Endothelial cell of umbilical vein (primary cell): ENCODE results near the gene AP2B1. TPM values are rescaled to one million over a fixed set of nuclear protein-coding genes. Genes with fewer than 3 reads are reported as not detected.

Experiments
- BruUV-seq: library from RNA; stranded (reverse); fragments of 400-500 nt; replicated peaks from 2 replicates; lab custom pipeline; 2021; lab: Mats Ljungman, UMichigan
- CTCF ChIA-PET: fragments of 300-600, 350-600 bp; sonication (Branson Sonifier 250); formaldehyde crosslinking; loops from one replicate; lab custom pipeline; 2021; ENCODE audit warnings: antibody characterized with exemption, inconsistent platforms; lab: Charles Lee
- POLR2A ChIA-PET: fragments of 300-600, 350-600 bp; sonication (Branson Sonifier 250); formaldehyde crosslinking; loops from one replicate; lab custom pipeline; 2021; ENCODE audit warnings: antibody characterized with exemption, inconsistent platforms; lab: Charles Lee
- DNase-seq: peaks from one replicate; pipeline ENCODE4 v3.0.0-alpha.2; 2011; ENCODE audit warnings: low read depth, low spot score
- FAIRE-seq: peaks from 2 replicates; lab custom pipeline; 2011; peaks lifted over from hg19 to GRCh38; lab: Jason Lieb, UNC
- H2AFZ ChIP-seq: 2 replicates; pipeline ENCODE4 v1.6.0; 2012; ENCODE audit warnings: low read depth, low read length, control low read depth, inconsistent platforms
- H3K27ac ChIP-seq: 2 replicates; pipeline ENCODE4 v1.5.1; 2011; ENCODE audit warnings: low read depth, mild to moderate bottlenecking, control low read depth, low read length, moderate library complexity; ENCODE audit not compliant: insufficient read depth
- H3K27me3 ChIP-seq, 2 experiments: 2 replicates each; pipeline versions ENCODE4 v1.6.0 to v1.6.1; 2011; ENCODE audit warnings: low read length in 2 of 2, mixed read lengths in 1 of 2; ENCODE audit not compliant: control insufficient read depth in 2 of 2, insufficient read depth in 2 of 2
- H3K36me3 ChIP-seq, 2 experiments: 2 replicates in 1 of 2; 3 replicates in 1 of 2; pipeline ENCODE4 v1.5.1; 2011; ENCODE audit warnings: low read length in 2 of 2, mild to moderate bottlenecking in 1 of 2, moderate library complexity in 1 of 2; ENCODE audit not compliant: control insufficient read depth in 2 of 2, insufficient read depth in 2 of 2; ENCODE audit errors: extremely low read depth in 1 of 2
- H3K4me1 ChIP-seq: 3 replicates; pipeline ENCODE4 v1.5.1; 2011; ENCODE audit warnings: mild to moderate bottlenecking, low read length; ENCODE audit not compliant: control insufficient read depth, insufficient read depth; ENCODE audit errors: extremely low read depth
- H3K4me2 ChIP-seq: 2 replicates; pipeline ENCODE4 v1.6.1; 2011; ENCODE audit warnings: low read length, control low read depth, mixed read lengths; ENCODE audit not compliant: insufficient read depth
- H3K4me3 ChIP-seq, 3 experiments: fragments of 200-600 bp in 1 of 3; sonication (generic), shearing (Covaris generic) in 1 of 3; replicated peaks in 1 of 3; 2 replicates each; pipeline ENCODE4 v1.5.1; 2011 to 2016; ENCODE audit warnings: control low read depth in 3 of 3, low read length in 3 of 3, mild to moderate bottlenecking in 2 of 3, inconsistent platforms in 1 of 3, low read depth in 1 of 3, moderate library complexity in 1 of 3; ENCODE audit not compliant: insufficient read depth in 1 of 3
- H3K79me2 ChIP-seq: 2 replicates; pipeline ENCODE4 v1.6.0; 2012; ENCODE audit warnings: low read length, inconsistent platforms; ENCODE audit not compliant: control insufficient read depth, insufficient read depth
- H3K9ac ChIP-seq: replicated peaks from 2 replicates; pipeline ENCODE3; 2011; ENCODE audit warnings: low read length, control low read depth; ENCODE audit not compliant: insufficient read depth; ENCODE audit errors: extremely low read depth
- H3K9me1 ChIP-seq: replicated peaks from 3 replicates; pipeline ENCODE4 v1.6.0; 2011; ENCODE audit warnings: mild to moderate bottlenecking, low read length; ENCODE audit not compliant: control insufficient read depth, insufficient read depth; ENCODE audit errors: extremely low read depth
- H3K9me3 ChIP-seq: replicated peaks from 2 replicates; pipeline ENCODE4 v1.5.1; 2012; ENCODE audit warnings: low read length, inconsistent platforms; ENCODE audit not compliant: control insufficient read depth, insufficient read depth
- H4K20me1 ChIP-seq: replicated peaks from 2 replicates; pipeline ENCODE3; 2011; ENCODE audit warnings: mild to moderate bottlenecking, low read length; ENCODE audit not compliant: control insufficient read depth, insufficient read depth; ENCODE audit errors: extremely low read depth
- CTCF ChIP-seq, 2 donors: IDR thresholded peaks; 1 replicate in 1 of 2; 2 replicates in 1 of 2; pipeline ENCODE4 v1.5.1; 2011; ENCODE audit warnings: low read length in 2 of 2, mild to moderate bottlenecking in 2 of 2, moderate library complexity in 2 of 2, control low read depth in 1 of 2, inconsistent platforms in 1 of 2, low read depth in 1 of 2; ENCODE audit not compliant: insufficient read depth in 1 of 2; ENCODE audit errors: extremely low read depth in 1 of 2
- EZH2 ChIP-seq: IDR thresholded peaks from 2 replicates; pipeline ENCODE4 v1.6.1; 2012; ENCODE audit warnings: borderline replicate concordance, low read depth, mild to moderate bottlenecking, moderate library complexity, low read length, inconsistent platforms; ENCODE audit not compliant: severe bottlenecking
- JUN ChIP-seq: IDR thresholded peaks from 2 replicates; pipeline ENCODE4 v1.6.1; 2011; ENCODE audit warnings: borderline replicate concordance, low read depth; ENCODE audit not compliant: insufficient read length, insufficient read depth
- MYC ChIP-seq: IDR thresholded peaks from one replicate; pipeline ENCODE4 v1.6.1; 2011; ENCODE audit warnings: mild to moderate bottlenecking, low read depth, low read length
- dilution Hi-C: fragments of 300-500 bp; cut with MboI; formaldehyde crosslinking; loops from one replicate; pipeline ENCODE4 v1.15.0; 2019; ENCODE audit warnings: low sequenced_read_pairs; ENCODE audit not compliant: extremely low pct_ligation_motif_present
- intact Hi-C: fragments of 100-400 bp; cut with micrococcal nuclease; formaldehyde crosslinking; loops from one replicate; pipeline ENCODE4 v1.10.0; 2022
- polyA plus RNA-seq, 4 experiments: library from polyadenylated mRNA; depleted of rRNA in 3 of 4; stranded (reverse) in 3 of 4; unstranded in 1 of 4; fragments of >200 nt; gene quantifications; 2 replicates each; pipeline versions ENCODE4 v1.2.1 to v1.2.3, GENCODE V29; 2011 to 2012; ENCODE audit warnings: missing spikeins in 1 of 4
- total RNA-seq: library from RNA; stranded (reverse); gene quantifications from 2 replicates; pipeline ENCODE4 v1.2.3, GENCODE V29; 2021
- TF ChIP-seq, protein P1 (sequence below): IDR thresholded peaks from 2 replicates; pipeline ENCODE4 v1.6.1; 2011; ENCODE audit not compliant: insufficient read depth, insufficient read length

AP2B1 gene
- total and polyA plus RNA-seq, 2 donors (not counting 3 experiments of a cell fraction or from before 2014, with no cell fraction given), result 106 to 198 TPM

- ChIA-PET POLR2A (interaction anchor here (0.6 kb wide), 1 partner anchor 123 kb away, joined by 6 read pairs; the partner anchor contains the start of gene SLFN12), CTCF (interaction anchor here (0.6 to 2.7 kb wide), 7 partner anchors 9 to 194 kb away, joined by 3 to 35 read pairs (median 4); partner anchors contain the start of gene PEX12)
- no peak for DNase-seq
- Histone ChIP-seq H2AFZ (no peak overlapping the region), H3K9me1 (no peaks in the 10 kb centered on the region), H3K4me3 (no peak overlapping the region), H3K36me3 (no peaks in the 10 kb centered on the region), H3K27me3 (peaks cover 23 to 36% of the 10 kb centered on the region in 2 experiments), H3K9me3 (no peaks in the 10 kb centered on the region), H3K27ac (no peak overlapping the region), H3K9ac (no peak overlapping the region), H4K20me1 (no peaks in the 10 kb centered on the region), H3K4me1 (no peaks in the 10 kb centered on the region), H3K79me2 (no peaks in the 10 kb centered on the region), H3K4me2 (no peak overlapping the region)
- BruUV-seq, result no TSS peak
- dilution Hi-C loops (no loop called here), intact Hi-C loops (loop anchor here (1.0 kb wide), 1 partner anchor 192 kb away; no protein-coding TSS in a partner anchor)
- no peak for FAIRE-seq
- TF ChIP-seq JUN, result no peak
- TF ChIP-seq EZH2, result no peak
- TF ChIP-seq CTCF (IDR thresholded peaks at IDR 0.05; ENCODE audit: extremely low read depth in 1 of 2, insufficient read depth in 1 of 2, low read depth in 1 of 2, low read length in 2 of 2), result peak; percentile 7 to 27
- TF ChIP-seq, protein P1, sequence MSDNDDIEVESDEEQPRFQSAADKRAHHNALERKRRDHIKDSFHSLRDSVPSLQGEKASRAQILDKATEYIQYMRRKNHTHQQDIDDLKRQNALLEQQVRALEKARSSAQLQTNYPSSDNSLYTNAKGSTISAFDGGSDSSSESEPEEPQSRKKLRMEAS, result no peak
- no peak for TF ChIP-seq MYC
These were observed 31.4 kb upstream of the AP2B1 start for GRCh38 chr17:35555691-35556090.
